Astrocyte (in vitro differentiated cells and primary cell): ENCODE data around the gene TRPM3. TPM values are rescaled to one million over a fixed set of nuclear protein-coding genes. Genes with fewer than 3 reads are reported as not detected.
A peak's percentile ranks its signal among the peaks of the same experiment; 100 is the strongest.

Experiments used
- DNase-seq: peaks from one replicate; pipeline ENCODE4 v3.0.0-alpha.2; 2010; ENCODE audit warnings: low read depth
- FAIRE-seq: peaks from 2 replicates; lab custom pipeline; 2011; peaks lifted over from hg19 to GRCh38; lab: Jason Lieb, UNC
- H2AFZ ChIP-seq: 2 replicates; pipeline ENCODE4 v1.6.0; 2012; ENCODE audit warnings: low read depth, low read length, inconsistent platforms
- H3K27ac ChIP-seq: 2 replicates; pipeline ENCODE4 v1.5.1; 2011; ENCODE audit warnings: low read depth, low read length, inconsistent platforms
- H3K27me3 ChIP-seq: 2 replicates; pipeline ENCODE4 v1.6.0; 2011; ENCODE audit warnings: low read length, inconsistent platforms; ENCODE audit not compliant: insufficient read depth
- H3K36me3 ChIP-seq: 2 replicates; pipeline ENCODE4 v1.5.1; 2011; ENCODE audit warnings: low read length, inconsistent platforms; ENCODE audit not compliant: insufficient read depth
- H3K4me1 ChIP-seq: 2 replicates; pipeline ENCODE4 v1.5.1; 2011; ENCODE audit warnings: low read length, inconsistent platforms; ENCODE audit not compliant: insufficient read depth
- H3K4me2 ChIP-seq: 2 replicates; pipeline ENCODE4 v1.6.0; 2012; ENCODE audit warnings: low read length, inconsistent platforms
- H3K4me3 ChIP-seq: 2 replicates; pipeline ENCODE4 v1.5.1; 2011; ENCODE audit warnings: low read depth, mild to moderate bottlenecking, low read length, inconsistent platforms; ENCODE audit not compliant: insufficient read depth
- H3K79me2 ChIP-seq: 2 replicates; pipeline ENCODE4 v1.6.0; 2012; ENCODE audit warnings: mild to moderate bottlenecking, low read length, inconsistent platforms; ENCODE audit not compliant: insufficient read depth
- H3K9ac ChIP-seq: 2 replicates; pipeline ENCODE4 v1.6.0; 2012; ENCODE audit warnings: mild to moderate bottlenecking, low read length, inconsistent platforms
- H3K9me3 ChIP-seq: 2 replicates; pipeline ENCODE4 v1.5.1; 2012; ENCODE audit warnings: low read depth, mild to moderate bottlenecking, low read length, inconsistent platforms; ENCODE audit not compliant: insufficient read depth
- H4K20me1 ChIP-seq: 2 replicates; pipeline ENCODE4 v1.6.0; 2012; ENCODE audit warnings: low read length, inconsistent platforms; ENCODE audit not compliant: insufficient read depth
- H3K27ac Mint-ChIP-seq: one replicate; pipeline ENCODE4 v1.8.0; 2021; ENCODE audit warnings: mild to moderate bottlenecking, mixed read lengths; ENCODE audit not compliant: unreplicated experiment
- H3K27me3 Mint-ChIP-seq: one replicate; pipeline ENCODE4 v1.8.0; 2021; ENCODE audit warnings: low read depth, mixed read lengths; ENCODE audit not compliant: unreplicated experiment
- H3K36me3 Mint-ChIP-seq: one replicate; pipeline ENCODE4 v1.8.0; 2021; ENCODE audit warnings: low read depth, mixed read lengths; ENCODE audit not compliant: unreplicated experiment
- H3K4me1 Mint-ChIP-seq: one replicate; pipeline ENCODE4 v1.8.0; 2021; ENCODE audit warnings: low read depth, mixed read lengths; ENCODE audit not compliant: unreplicated experiment
- H3K4me3 Mint-ChIP-seq: one replicate; pipeline ENCODE4 v1.8.0; 2021; ENCODE audit warnings: mild to moderate bottlenecking, moderate library complexity, mixed read lengths; ENCODE audit not compliant: unreplicated experiment
- H3K9me3 Mint-ChIP-seq: one replicate; pipeline ENCODE4 v1.8.0; 2021; ENCODE audit warnings: mild to moderate bottlenecking, mixed read lengths; ENCODE audit not compliant: unreplicated experiment
- CTCF ChIP-seq: IDR thresholded peaks from 2 replicates; pipeline ENCODE4 v1.5.1; 2011; ENCODE audit warnings: low read depth, mild to moderate bottlenecking, inconsistent platforms, low read length, moderate library complexity; ENCODE audit not compliant: insufficient read depth
- EZH2 ChIP-seq: IDR thresholded peaks from 2 replicates; pipeline ENCODE4 v1.6.1; 2012; ENCODE audit warnings: mild to moderate bottlenecking, low read length, inconsistent platforms; ENCODE audit not compliant: insufficient read depth
- total RNA-seq: library from RNA; stranded (reverse); gene quantifications from 2 replicates; pipeline ENCODE4 v1.2.1, GENCODE V29; 2021

Gene TRPM3
- total RNA-seq, 1 donor from 2014 or later = 0.14 TPM

- Histone ChIP-seq H3K27me3 (no peaks in the 10 kb centered on the region), H4K20me1 (no peaks in the 10 kb centered on the region), H3K9me3 (no peaks in the 10 kb centered on the region), H3K36me3 (no peaks in the 10 kb centered on the region), H3K4me1 (no peaks in the 10 kb centered on the region), H3K79me2 (no peaks in the 10 kb centered on the region), H3K4me3 (no peak overlapping the region), H2AFZ (no peak overlapping the region), H3K27ac (no peak overlapping the region), H3K9ac (no peak overlapping the region), H3K4me2 (no peak overlapping the region)
- DNase-seq = no peak
- H3K4me1 Mint-ChIP-seq = no peaks in the 10 kb centered on the region
- H3K27me3 Mint-ChIP-seq = no peaks in the 10 kb centered on the region
- H3K4me3 Mint-ChIP-seq = no peak overlapping the region
- no peak for TF ChIP-seq CTCF
- no peak for TF ChIP-seq EZH2
- H3K9me3 Mint-ChIP-seq = no peaks in the 10 kb centered on the region
- H3K27ac Mint-ChIP-seq = no peak overlapping the region
- H3K36me3 Mint-ChIP-seq = no peaks in the 10 kb centered on the region
- no peak for FAIRE-seq
Measured at GRCh38 chr9:70911791-70912190, 209.6 kb downstream of the TRPM3 start.

GRCh38 chr9:70910598-70910997 is 210.8 kb downstream of the TRPM3 start:
- Histone ChIP-seq H3K9me3 (no peaks in the 10 kb centered on the region), H3K9ac (no peak overlapping the region), H3K4me2 (no peak overlapping the region), H2AFZ (no peak overlapping the region), H3K79me2 (no peaks in the 10 kb centered on the region), H4K20me1 (no peaks in the 10 kb centered on the region), H3K4me3 (no peak overlapping the region), H3K4me1 (no peaks in the 10 kb centered on the region), H3K27me3 (no peaks in the 10 kb centered on the region), H3K36me3 (no peaks in the 10 kb centered on the region), H3K27ac (no peak overlapping the region)
- Mint-ChIP-seq H3K4me1 (no peaks in the 10 kb centered on the region), H3K9me3 (no peaks in the 10 kb centered on the region), H3K27ac (no peak overlapping the region), H3K4me3 (no peak overlapping the region), H3K27me3 (no peaks in the 10 kb centered on the region), H3K36me3 (no peaks in the 10 kb centered on the region)
- TF ChIP-seq CTCF = no peak
- TF ChIP-seq EZH2 = no peak
- DNase-seq (no peak), FAIRE-seq (no peak)

- H3K9ac ChIP-seq = peak overlapping the region; percentile 79
- peak overlapping the region; percentile 28 for H3K4me3 Mint-ChIP-seq
- peak; percentile 98 for FAIRE-seq
Measured at GRCh38 chr9:70902692-70903131, 218.7 kb downstream of the TRPM3 start.

More at GRCh38 chr9:70902692-70903131, 218.7 kb downstream of the TRPM3 start:
- H2AFZ ChIP-seq = peak overlapping the region; percentile 60
- no peaks in the 10 kb centered on the region for H3K79me2 ChIP-seq
- H3K27me3 ChIP-seq = no peaks in the 10 kb centered on the region
- H3K4me1 ChIP-seq = peaks cover 14% of the 10 kb centered on the region
- Mint-ChIP-seq H3K27me3 (no peaks in the 10 kb centered on the region), H3K9me3 (no peaks in the 10 kb centered on the region), H3K36me3 (no peaks in the 10 kb centered on the region), H3K27ac (peak overlapping the region; percentile 64), H3K4me1 (peaks cover 17% of the 10 kb centered on the region)
- peak; percentile 100 for DNase-seq
- H3K9me3 ChIP-seq = no peaks in the 10 kb centered on the region
- no peaks in the 10 kb centered on the region for H3K36me3 ChIP-seq
- no peaks in the 10 kb centered on the region for H4K20me1 ChIP-seq
- H3K27ac ChIP-seq = peak overlapping the region; percentile 89
- H3K4me3 ChIP-seq = peak overlapping the region; percentile 44
- H3K4me2 ChIP-seq = peak overlapping the region; percentile 82
- TF ChIP-seq CTCF = no peak
- TF ChIP-seq EZH2 = no peak
